HG03196 (cell line): ENCODE results near the gene OLFML1.
A peak's percentile ranks its signal among the peaks of the same experiment; 100 is the strongest.
"Not testable (repeated sequence)": the region's sequence is repeated elsewhere in the genome, so short reads cannot be mapped to it uniquely, and the experiment has no call there.

Source experiments
- ATAC-seq: cut with Tn5 transposase; IDR thresholded peaks from one replicate; pipeline ENCODE4 v1.9.1; 2021; ENCODE audit not compliant: unreplicated experiment

Gene OLFML1

GRCh38 chr11:7511401-7511800 lies 26.1 kb downstream of the OLFML1 start:
- ATAC-seq, result no peak

GRCh38 chr11:7512525-7513233 lies 27.4 kb downstream of the OLFML1 start:
- ATAC-seq, result peak; percentile 66

GRCh38 chr11:7513234-7514098 lies 28.2 kb downstream of the OLFML1 start, which contains the start of gene PPFIBP2:
Gene PPFIBP2 (plus strand): TSS chr11:7513999. CDS start chr11:7549476, 35,477 bp downstream.
- ATAC-seq, result peak; percentile 64

GRCh38 chr11:7514099-7514591 lies 28.8 kb downstream of the OLFML1 start:
- ATAC-seq, result peak; percentile 9

GRCh38 chr11:7515447-7515886 lies 30.2 kb downstream of the OLFML1 start:
- ATAC-seq, result no peak

- no peak for ATAC-seq
These were observed 31.2 kb downstream of the OLFML1 start for GRCh38 chr11:7516475-7516874.

GRCh38 chr11:7517743-7518142 lies 32.4 kb downstream of the OLFML1 start:
- ATAC-seq, result not testable (repeated sequence)

GRCh38 chr11:7518811-7519562 lies 33.7 kb downstream of the OLFML1 start:
- ATAC-seq, result no peak

- ATAC-seq, result peak; percentile 47
These were observed 35.0 kb downstream of the OLFML1 start for GRCh38 chr11:7520011-7520942.

- peak; percentile 82 for ATAC-seq
These were observed 35.7 kb downstream of the OLFML1 start for GRCh38 chr11:7520981-7521487.

GRCh38 chr11:7522121-7522520 lies 36.8 kb downstream of the OLFML1 start:
- ATAC-seq, result no peak

GRCh38 chr11:7522546-7522945 lies 37.2 kb downstream of the OLFML1 start:
- ATAC-seq, result no peak

- ATAC-seq, result no peak
These were observed 38.3 kb downstream of the OLFML1 start for GRCh38 chr11:7523416-7524210.

GRCh38 chr11:7524462-7525235 lies 39.3 kb downstream of the OLFML1 start:
- ATAC-seq, result no peak

- no peak for ATAC-seq
These were observed 40.1 kb downstream of the OLFML1 start for GRCh38 chr11:7525424-7525823.

- ATAC-seq, result no peak
These were observed 41.7 kb downstream of the OLFML1 start for GRCh38 chr11:7527029-7527428.

GRCh38 chr11:7528514-7529049 lies 43.3 kb downstream of the OLFML1 start:
- ATAC-seq, result no peak
